AG04450 (cell line): ENCODE data around the gene ALDH1A3. TPM values are rescaled to one million over a fixed set of nuclear protein-coding genes. Genes with fewer than 3 reads are reported as not detected.

ENCODE experiments used
- CTCF ChIA-PET: fragments of 300-600, 350-600 bp; formaldehyde crosslinking; extraction: SDS; loops from one replicate; lab custom pipeline; 2022; ENCODE audit warnings: antibody characterized with exemption, inconsistent platforms; lab: Charles Lee
- POLR2A ChIA-PET: fragments of 350-600 bp; formaldehyde crosslinking; extraction: SDS; loops from one replicate; lab custom pipeline; 2021; ENCODE audit warnings: antibody characterized with exemption, inconsistent platforms; lab: Yijun Ruan, JAX
- DNase-seq: peaks from one replicate; pipeline ENCODE4 v3.0.0-alpha.2; 2011; ENCODE audit warnings: low read depth, low spot score
- H3K27ac ChIP-seq: one replicate; pipeline ENCODE4 v1.5.1; 2012; ENCODE audit warnings: low read depth, low read length, control low read depth
- H3K27me3 ChIP-seq: one replicate; pipeline ENCODE4 v1.6.0; 2012; ENCODE audit warnings: low read length; ENCODE audit not compliant: control insufficient read depth, insufficient read depth
- H3K4me3 ChIP-seq: 2 replicates; pipeline ENCODE4 v1.5.1; 2011; ENCODE audit warnings: mild to moderate bottlenecking, low read depth, low read length, control low read depth
- H3K9me3 ChIP-seq: 2 replicates; pipeline ENCODE4 v1.5.1; 2012; ENCODE audit warnings: low read length; ENCODE audit not compliant: control insufficient read depth, insufficient read depth
- polyA plus RNA-seq: library from polyadenylated mRNA; depleted of rRNA; stranded (reverse); fragments of >200 nt; gene quantifications from 2 replicates; pipeline ENCODE4 v1.2.3, GENCODE V29; 2011
- TF ChIP-seq, protein P1 (sequence below): IDR thresholded peaks from 2 replicates; pipeline ENCODE4 v1.5.1; 2011; ENCODE audit warnings: low read depth, low read length, control low read depth, inconsistent platforms

ALDH1A3 gene
- polyA plus RNA-seq, 1 experiment, result 20.6 TPM

DNA sequence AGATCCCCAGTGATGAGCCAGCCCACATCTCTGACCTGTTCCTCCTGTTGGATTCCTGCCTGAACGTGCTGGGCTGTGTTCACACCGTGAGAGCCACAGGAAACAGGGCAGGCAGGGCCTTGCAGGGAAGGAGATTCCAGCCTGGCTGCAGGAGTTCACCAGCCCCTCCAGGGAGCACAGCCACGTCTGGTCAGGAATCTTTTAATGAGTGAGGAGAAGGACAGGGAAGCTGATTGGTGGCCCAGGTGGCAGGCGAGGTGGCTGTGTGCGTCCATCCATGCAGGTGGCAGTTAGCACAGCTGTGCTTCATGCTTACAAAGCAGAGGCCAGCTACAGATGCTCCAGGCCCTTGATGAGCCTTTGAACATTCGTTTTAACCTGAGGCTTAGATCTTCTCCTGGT is 50.0 kb downstream of the ALDH1A3 start:
- TF ChIP-seq, protein P1, sequence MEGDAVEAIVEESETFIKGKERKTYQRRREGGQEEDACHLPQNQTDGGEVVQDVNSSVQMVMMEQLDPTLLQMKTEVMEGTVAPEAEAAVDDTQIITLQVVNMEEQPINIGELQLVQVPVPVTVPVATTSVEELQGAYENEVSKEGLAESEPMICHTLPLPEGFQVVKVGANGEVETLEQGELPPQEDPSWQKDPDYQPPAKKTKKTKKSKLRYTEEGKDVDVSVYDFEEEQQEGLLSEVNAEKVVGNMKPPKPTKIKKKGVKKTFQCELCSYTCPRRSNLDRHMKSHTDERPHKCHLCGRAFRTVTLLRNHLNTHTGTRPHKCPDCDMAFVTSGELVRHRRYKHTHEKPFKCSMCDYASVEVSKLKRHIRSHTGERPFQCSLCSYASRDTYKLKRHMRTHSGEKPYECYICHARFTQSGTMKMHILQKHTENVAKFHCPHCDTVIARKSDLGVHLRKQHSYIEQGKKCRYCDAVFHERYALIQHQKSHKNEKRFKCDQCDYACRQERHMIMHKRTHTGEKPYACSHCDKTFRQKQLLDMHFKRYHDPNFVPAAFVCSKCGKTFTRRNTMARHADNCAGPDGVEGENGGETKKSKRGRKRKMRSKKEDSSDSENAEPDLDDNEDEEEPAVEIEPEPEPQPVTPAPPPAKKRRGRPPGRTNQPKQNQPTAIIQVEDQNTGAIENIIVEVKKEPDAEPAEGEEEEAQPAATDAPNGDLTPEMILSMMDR, result no peak
- ChIA-PET POLR2A (no interaction called here), CTCF (interaction anchor here (0.5 to 5.2 kb wide), 4 partner anchors 12 to 1243 kb away, joined by 3 to 28 read pairs (median 4); partner anchors contain the start of gene LRRK1)
- H3K27ac ChIP-seq, result no peak overlapping the region
- H3K9me3 ChIP-seq, result no peaks in the 10 kb centered on the region
- H3K27me3 ChIP-seq, result no peaks in the 10 kb centered on the region
- H3K4me3 ChIP-seq, result no peak overlapping the region
- no peak for DNase-seq

DNA sequence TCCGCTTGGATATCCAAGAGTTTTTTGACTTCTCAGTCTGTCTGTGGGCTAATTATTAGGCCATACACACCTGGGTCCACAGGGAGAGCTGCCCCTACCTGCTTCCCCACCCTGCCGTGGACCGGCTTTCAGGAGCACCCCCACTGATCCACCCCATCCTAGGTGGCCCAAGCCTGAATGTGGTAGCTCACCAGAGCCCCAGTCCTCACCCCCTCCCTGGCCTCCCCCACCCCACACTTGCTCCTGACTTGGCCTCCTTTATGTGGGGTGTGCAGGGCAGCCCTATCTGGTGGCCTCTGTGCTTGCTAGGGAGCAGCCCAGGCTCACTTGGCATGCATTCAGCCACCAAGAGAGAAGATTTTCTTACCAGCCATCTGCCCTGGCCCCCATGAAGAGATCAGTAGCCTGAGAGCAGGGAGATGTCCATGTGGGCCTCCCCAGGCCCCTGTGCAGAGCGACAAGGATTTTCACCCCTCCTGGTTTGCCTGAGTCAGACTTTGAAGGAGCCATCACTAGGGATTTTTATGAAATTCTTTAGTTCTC is 50.7 kb downstream of the ALDH1A3 start:
- no peak for DNase-seq
- TF ChIP-seq, protein P1, result no peak
- Histone ChIP-seq H3K27me3 (no peaks in the 10 kb centered on the region), H3K9me3 (no peaks in the 10 kb centered on the region), H3K27ac (no peak overlapping the region), H3K4me3 (no peak overlapping the region)
- CTCF ChIA-PET, result interaction anchor here (0.5 to 5.2 kb wide), 6 partner anchors 12 to 1244 kb away, joined by 3 to 28 read pairs (median 4); partner anchors contain the start of gene LRRK1
- POLR2A ChIA-PET, result no interaction called here

DNA sequence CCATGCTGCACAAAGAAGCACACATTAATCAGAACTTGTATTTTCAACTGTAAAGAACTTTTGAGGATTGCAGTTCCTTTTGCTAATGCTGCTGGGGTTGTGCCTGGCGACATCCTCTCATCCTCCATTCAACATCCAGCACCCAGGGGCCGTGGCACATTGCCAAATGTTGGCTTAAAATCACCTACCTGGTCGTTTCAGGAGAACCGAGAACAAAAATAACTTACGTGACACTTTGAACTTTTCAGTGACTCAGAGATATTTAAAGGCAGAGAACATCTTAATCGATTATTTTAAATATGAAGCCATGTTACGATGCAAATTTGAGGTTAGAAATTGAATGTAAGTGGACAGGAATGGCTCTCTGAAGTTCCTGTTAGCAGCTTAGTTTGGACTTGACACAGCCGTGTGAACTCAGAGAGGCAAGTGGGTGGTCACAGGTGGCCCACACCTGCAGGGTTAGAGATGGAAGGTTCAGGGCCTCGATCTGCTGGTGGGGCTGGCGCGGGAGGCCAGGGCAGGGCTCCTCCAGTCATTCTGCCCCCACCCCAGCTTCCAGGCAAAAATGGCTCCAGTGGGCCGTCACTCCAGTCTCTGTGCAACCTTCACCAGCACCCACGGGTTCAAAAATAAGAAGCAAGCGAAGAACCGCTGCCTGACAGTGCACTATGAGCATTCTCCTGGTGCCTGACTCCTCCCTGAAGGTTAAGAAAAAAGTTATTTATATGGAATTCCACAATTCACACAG is 51.7 kb downstream of the ALDH1A3 start:
- no peak for DNase-seq
- ChIA-PET CTCF (interaction anchor here (1.0 to 5.2 kb wide), 3 partner anchors 13 to 581 kb away, joined by 3 to 28 read pairs (median 6); partner anchors contain the start of gene LRRK1), POLR2A (no interaction called here)
- TF ChIP-seq, protein P1, result no peak
- H3K9me3 ChIP-seq, result no peaks in the 10 kb centered on the region
- H3K27me3 ChIP-seq, result no peaks in the 10 kb centered on the region
- no peak overlapping the region for H3K4me3 ChIP-seq
- no peak overlapping the region for H3K27ac ChIP-seq

DNA sequence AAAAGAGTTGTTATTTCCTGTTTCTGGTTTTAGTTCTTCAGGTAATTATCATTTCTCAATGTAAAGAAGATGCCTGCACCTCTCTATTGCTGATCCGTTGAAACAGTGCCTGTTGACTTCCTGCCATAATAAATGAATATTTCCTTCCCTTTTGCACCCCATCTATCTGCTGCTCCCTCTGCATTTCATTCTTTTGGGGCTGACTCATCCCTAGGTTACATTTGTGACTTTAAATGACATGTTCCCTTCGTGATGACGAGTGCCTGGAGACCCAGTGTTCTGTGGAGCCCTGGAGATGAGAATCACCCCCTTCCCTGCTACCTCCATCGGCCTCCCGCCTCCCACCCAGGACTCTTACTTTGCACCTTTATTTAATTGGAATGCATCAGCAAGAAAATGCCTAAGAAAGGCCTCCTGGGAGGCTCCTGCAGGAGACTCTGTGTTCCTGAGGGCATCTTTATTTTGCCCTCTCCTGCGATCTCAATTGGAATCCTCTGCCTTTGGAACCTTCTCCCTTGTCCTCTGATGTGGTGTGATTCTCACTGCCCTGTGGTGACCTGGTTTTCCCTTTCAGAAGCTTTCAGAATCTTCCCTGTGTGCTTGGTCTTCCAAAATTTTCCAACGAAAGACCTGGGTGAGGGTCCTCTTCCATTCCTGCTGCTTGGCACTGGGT is 53.2 kb downstream of the ALDH1A3 start:
- H3K4me3 ChIP-seq, result no peak overlapping the region
- TF ChIP-seq, protein P1, result no peak
- ChIA-PET POLR2A (no interaction called here), CTCF (no interaction called here)
- DNase-seq, result no peak
- no peaks in the 10 kb centered on the region for H3K27me3 ChIP-seq
- H3K27ac ChIP-seq, result no peak overlapping the region
- H3K9me3 ChIP-seq, result no peaks in the 10 kb centered on the region
